ENCODE data around the gene SLC22A13.

GRCh38 chr3:38311476-38311875 is 45.9 kb downstream of the SLC22A13 start:
- TF ChIP-seq CTCF (IDR thresholded peaks at IDR 0.05) = no peak
- no peak for TF ChIP-seq TCF7L2 (IDR thresholded peaks at IDR 0.05; ENCODE audit: low read depth, low read length)
- no peak for TF ChIP-seq POLR2AphosphoS5 (IDR thresholded peaks at IDR 0.05; ENCODE audit: low read depth, low read length)
- TF ChIP-seq REST (IDR thresholded peaks at IDR 0.05; ENCODE audit: insufficient read depth in 1 of 2, low read depth in 2 of 2, low read length in 1 of 2) = no peak
